BJ (cell line): ENCODE measurements around the gene MGMT. TPM values are rescaled to one million over a fixed set of nuclear protein-coding genes. Genes with fewer than 3 reads are reported as not detected.

Source experiments
- CTCF ChIA-PET: fragments of 350-600 bp; formaldehyde crosslinking; extraction: SDS; loops from one replicate; lab custom pipeline; 2021; ENCODE audit warnings: antibody characterized with exemption, inconsistent platforms; lab: Yijun Ruan, JAX
- POLR2A ChIA-PET: fragments of 300-600 bp; sonication (Branson Sonifier 250); formaldehyde crosslinking; extraction: SDS; loops from one replicate; lab custom pipeline; 2021; ENCODE audit warnings: antibody characterized with exemption; lab: Charles Lee
- DNase-seq: peaks from one replicate; pipeline ENCODE4 v3.0.0-alpha.2; 2011; ENCODE audit warnings: low read depth
- H3K27me3 ChIP-seq: 2 replicates; pipeline ENCODE4 v1.6.0; 2011; ENCODE audit warnings: low read length; ENCODE audit not compliant: control insufficient read depth, insufficient read depth
- H3K36me3 ChIP-seq: 2 replicates; pipeline ENCODE4 v1.5.1; 2011; ENCODE audit warnings: low read length; ENCODE audit not compliant: control insufficient read depth, insufficient read depth
- H3K4me3 ChIP-seq: 2 replicates; pipeline ENCODE4 v1.5.1; 2011; ENCODE audit warnings: low read depth, mild to moderate bottlenecking, control low read depth, low read length
- CTCF ChIP-seq: IDR thresholded peaks from 2 replicates; pipeline ENCODE4 v1.5.1; 2011; ENCODE audit warnings: low read depth, mild to moderate bottlenecking, control low read depth, inconsistent platforms, low read length, moderate library complexity; ENCODE audit not compliant: insufficient read depth
- polyA plus RNA-seq: library from polyadenylated mRNA; depleted of rRNA; stranded (reverse); fragments of >200 nt; gene quantifications from 2 replicates; pipeline ENCODE4 v1.2.3, GENCODE V29; 2011

Gene MGMT
- polyA plus RNA-seq, 1 experiment: 21.0 TPM

- CTCF ChIA-PET: no interaction called here
- Histone ChIP-seq H3K27me3 (no peaks in the 10 kb centered on the region), H3K4me3 (no peak overlapping the region), H3K36me3 (no peaks in the 10 kb centered on the region)
- POLR2A ChIA-PET: no interaction called here
- TF ChIP-seq CTCF: no peak
- DNase-seq: no peak
Measured at GRCh38 chr10:129809841-129810240, 342.8 kb downstream of the MGMT start.

- Histone ChIP-seq H3K27me3 (no peaks in the 10 kb centered on the region), H3K4me3 (no peak overlapping the region), H3K36me3 (no peaks in the 10 kb centered on the region)
- POLR2A ChIA-PET: no interaction called here
- no peak for DNase-seq
- CTCF ChIA-PET: no interaction called here
- TF ChIP-seq CTCF: no peak
Measured at GRCh38 chr10:129811208-129811607, 344.2 kb downstream of the MGMT start.

GRCh38 chr10:129812398-129812797, 345.4 kb downstream of the MGMT start:
- H3K4me3 ChIP-seq: no peak overlapping the region
- no peaks in the 10 kb centered on the region for H3K27me3 ChIP-seq
- no peak for DNase-seq
- no peak for TF ChIP-seq CTCF
- ChIA-PET CTCF (no interaction called here), POLR2A (no interaction called here)
- no peaks in the 10 kb centered on the region for H3K36me3 ChIP-seq

GRCh38 chr10:129814681-129815646, 347.9 kb downstream of the MGMT start:
- Histone ChIP-seq H3K36me3 (no peaks in the 10 kb centered on the region), H3K4me3 (no peak overlapping the region), H3K27me3 (no peaks in the 10 kb centered on the region)
- POLR2A ChIA-PET: no interaction called here
- no peak for DNase-seq
- no peak for TF ChIP-seq CTCF
- CTCF ChIA-PET: no interaction called here

GRCh38 chr10:129815898-129816655, 349.0 kb downstream of the MGMT start:
- Histone ChIP-seq H3K4me3 (no peak overlapping the region), H3K36me3 (no peaks in the 10 kb centered on the region), H3K27me3 (no peaks in the 10 kb centered on the region)
- TF ChIP-seq CTCF: no peak
- ChIA-PET CTCF (no interaction called here), POLR2A (no interaction called here)
- DNase-seq: no peak
